ENCODE data around the gene PEPD.
"Not testable (repeated sequence)": the region's sequence is repeated elsewhere in the genome, so short reads cannot be mapped to it uniquely, and the experiment has no call there.

The PEPD gene

GRCh38 chr19:33521480-33522370, at the start of gene PEPD:
PEPD (minus strand) TSS chr19:33521791; CDS start chr19:33521760, 31 bp downstream.
- peak within 1 kb of the TSS; percentile 87 for H3K4me3 ChIP-seq (ENCODE audit: low read depth, low read length)
- CTCF ChIA-PET, result interaction anchor here (1.2 kb wide), 1 partner anchor 273 kb away, joined by 3 read pairs; no protein-coding TSS in a partner anchor
- peak; percentile 9 for DNase-seq (ENCODE audit: low read depth, low spot score)
- TF ChIP-seq CTCF (IDR thresholded peaks at IDR 0.05; ENCODE audit: insufficient read depth, low read length, missing control alignments), result no peak
- POLR2A ChIA-PET, result interaction anchor here (0.6 to 1.4 kb wide), 7 partner anchors 9 to 275 kb away, joined by 3 to 5 read pairs (median 3); partner anchors contain the start of gene KCTD15

- POLR2A ChIA-PET, result no interaction called here
- CTCF ChIA-PET, result no interaction called here
- no peak overlapping the region for H3K4me3 ChIP-seq (ENCODE audit: low read depth, low read length)
- TF ChIP-seq CTCF (IDR thresholded peaks at IDR 0.05; ENCODE audit: insufficient read depth, low read length, missing control alignments), result no peak
- DNase-seq (ENCODE audit: low read depth, low spot score), result no peak
Observed at GRCh38 chr19:33569821-33570220, 48.2 kb upstream of the PEPD start.

- ChIA-PET CTCF (no interaction called here), POLR2A (no interaction called here)
- DNase-seq (ENCODE audit: low read depth, low spot score), result no peak
- no peak overlapping the region for H3K4me3 ChIP-seq (ENCODE audit: low read depth, low read length)
- TF ChIP-seq CTCF (IDR thresholded peaks at IDR 0.05; ENCODE audit: insufficient read depth, low read length, missing control alignments), result no peak
Observed at GRCh38 chr19:33568706-33569105, 47.1 kb upstream of the PEPD start.

GRCh38 chr19:33564836-33565338, 43.3 kb upstream of the PEPD start:
- no peak overlapping the region for H3K4me3 ChIP-seq (ENCODE audit: low read depth, low read length)
- TF ChIP-seq CTCF (IDR thresholded peaks at IDR 0.05; ENCODE audit: insufficient read depth, low read length, missing control alignments), result no peak
- ChIA-PET CTCF (no interaction called here), POLR2A (no interaction called here)
- no peak for DNase-seq (ENCODE audit: low read depth, low spot score)

GRCh38 chr19:33562636-33563035, 41.0 kb upstream of the PEPD start:
- TF ChIP-seq CTCF (IDR thresholded peaks at IDR 0.05; ENCODE audit: insufficient read depth, low read length, missing control alignments), result no peak
- DNase-seq (ENCODE audit: low read depth, low spot score), result no peak
- ChIA-PET CTCF (no interaction called here), POLR2A (no interaction called here)
- no peak overlapping the region for H3K4me3 ChIP-seq (ENCODE audit: low read depth, low read length)

GRCh38 chr19:33561666-33562065, 40.1 kb upstream of the PEPD start:
- DNase-seq (ENCODE audit: low read depth, low spot score); POLR2A ChIA-PET; H3K4me3 ChIP-seq (ENCODE audit: low read depth, low read length); CTCF ChIA-PET: not testable (repeated sequence)
